Calu3 (cell line): Measurements from ENCODE around the gene ADAMTS17. TPM values are rescaled to one million over a fixed set of nuclear protein-coding genes. Genes with fewer than 3 reads are reported as not detected.

Source experiments
- BruUV-seq: library from RNA; stranded (reverse); fragments of 400-500 nt; replicated peaks from 2 replicates; lab custom pipeline; 2021; lab: Mats Ljungman, UMichigan
- CTCF ChIA-PET: fragments of 300-600 bp; sonication (Branson Sonifier 250); formaldehyde crosslinking; loops from one replicate; lab custom pipeline; 2022; ENCODE audit warnings: antibody characterized with exemption; lab: Charles Lee
- DNase-seq: peaks from one replicate; pipeline ENCODE4 v3.0.0; 2022
- H3K27ac Mint-ChIP-seq: one replicate; pipeline ENCODE4 v1.8.0; 2022; ENCODE audit warnings: mixed read lengths; ENCODE audit not compliant: unreplicated experiment
- H3K27me3 Mint-ChIP-seq: one replicate; pipeline ENCODE4 v1.8.0; 2022; ENCODE audit warnings: mixed read lengths; ENCODE audit not compliant: unreplicated experiment
- H3K36me3 Mint-ChIP-seq: one replicate; pipeline ENCODE4 v1.8.0; 2022; ENCODE audit warnings: mild to moderate bottlenecking, moderate library complexity, mixed read lengths; ENCODE audit not compliant: insufficient read depth, unreplicated experiment
- H3K4me1 Mint-ChIP-seq: one replicate; pipeline ENCODE4 v1.8.0; 2022; ENCODE audit warnings: mild to moderate bottlenecking, low read depth, mixed read lengths; ENCODE audit not compliant: unreplicated experiment
- H3K4me3 Mint-ChIP-seq: one replicate; pipeline ENCODE4 v1.8.0; 2022; ENCODE audit warnings: mild to moderate bottlenecking, low read depth, moderate library complexity, mixed read lengths; ENCODE audit not compliant: unreplicated experiment
- H3K9me3 Mint-ChIP-seq: one replicate; pipeline ENCODE4 v1.8.0; 2022; ENCODE audit warnings: low read depth, mixed read lengths; ENCODE audit not compliant: unreplicated experiment
- CTCF ChIP-seq: fragments of 200-600 bp; IDR thresholded peaks from one replicate; pipeline ENCODE4 v1.8.0; 2022; ENCODE audit warnings: antibody characterized with exemption; ENCODE audit not compliant: unreplicated experiment
- intact Hi-C: fragments of 100-400 bp; cut with micrococcal nuclease; formaldehyde crosslinking; loops from one replicate; pipeline ENCODE4 v1.10.0; 2022; ENCODE audit not compliant: unreplicated experiment
- total RNA-seq: library from RNA; stranded (reverse); gene quantifications from 2 replicates; pipeline ENCODE4 v1.2.3, GENCODE V29; 2022

Gene ADAMTS17
- total RNA-seq, 1 experiment from 2014 or later: 3.5 TPM

GRCh38 chr15:100107606-100108225 is 234.1 kb downstream of the ADAMTS17 start:
- no peak for TF ChIP-seq CTCF
- no TSS peak for BruUV-seq
- peaks cover 20% of the 10 kb centered on the region for H3K9me3 Mint-ChIP-seq
- H3K36me3 Mint-ChIP-seq: peaks cover 4% of the 10 kb centered on the region
- no peak for DNase-seq
- H3K27ac Mint-ChIP-seq: no peak overlapping the region
- H3K27me3 Mint-ChIP-seq: no peaks in the 10 kb centered on the region
- CTCF ChIA-PET: no interaction called here
- intact Hi-C loops: no loop called here
- H3K4me1 Mint-ChIP-seq: peaks cover 10% of the 10 kb centered on the region
- no peak overlapping the region for H3K4me3 Mint-ChIP-seq

GRCh38 chr15:100107151-100107550 is 234.6 kb downstream of the ADAMTS17 start:
- H3K4me1 Mint-ChIP-seq: peaks cover 10% of the 10 kb centered on the region
- BruUV-seq: no TSS peak
- DNase-seq: no peak
- no peak overlapping the region for H3K4me3 Mint-ChIP-seq
- H3K9me3 Mint-ChIP-seq: peaks cover 20% of the 10 kb centered on the region
- CTCF ChIA-PET: no interaction called here
- H3K27me3 Mint-ChIP-seq: no peaks in the 10 kb centered on the region
- peaks cover 4% of the 10 kb centered on the region for H3K36me3 Mint-ChIP-seq
- no peak overlapping the region for H3K27ac Mint-ChIP-seq
- intact Hi-C loops: no loop called here
- no peak for TF ChIP-seq CTCF

- TF ChIP-seq CTCF: no peak
- Mint-ChIP-seq H3K4me1 (peaks cover 10% of the 10 kb centered on the region), H3K27ac (no peak overlapping the region), H3K36me3 (peaks cover 4% of the 10 kb centered on the region), H3K27me3 (no peaks in the 10 kb centered on the region), H3K9me3 (peaks cover 20% of the 10 kb centered on the region), H3K4me3 (no peak overlapping the region)
- no peak for DNase-seq
- intact Hi-C loops: no loop called here
- BruUV-seq: no TSS peak
- CTCF ChIA-PET: no interaction called here
These were observed 235.0 kb downstream of the ADAMTS17 start for GRCh38 chr15:100106732-100107131.

GRCh38 chr15:100105101-100105500 is 236.7 kb downstream of the ADAMTS17 start:
- TF ChIP-seq CTCF: no peak
- H3K27ac Mint-ChIP-seq: no peak overlapping the region
- intact Hi-C loops: no loop called here
- BruUV-seq: no TSS peak
- no peaks in the 10 kb centered on the region for H3K4me1 Mint-ChIP-seq
- H3K9me3 Mint-ChIP-seq: peaks cover 25% of the 10 kb centered on the region
- peaks cover 4% of the 10 kb centered on the region for H3K36me3 Mint-ChIP-seq
- no peak overlapping the region for H3K4me3 Mint-ChIP-seq
- CTCF ChIA-PET: no interaction called here
- no peaks in the 10 kb centered on the region for H3K27me3 Mint-ChIP-seq
- no peak for DNase-seq
